B cell (primary cell): Measurements from ENCODE around the gene SLC7A9. TPM values are rescaled to one million over a fixed set of nuclear protein-coding genes. Genes with fewer than 3 reads are reported as not detected.
"Not testable (repeated sequence)": the region's sequence is repeated elsewhere in the genome, so short reads cannot be mapped to it uniquely, and the experiment has no call there.

Source experiments
- ATAC-seq: fragments of 200-7000 bp; cut with Tn5 transposase; one replicate; pipeline ENCODE4 v1.10.0; 2021; ENCODE audit warnings: low read depth, mild to moderate bottlenecking, moderate number of reproducible peaks, moderate library complexity
- CTCF ChIA-PET: fragments of 350-600 bp; sonication (Branson Sonifier 250); formaldehyde crosslinking; loops from one replicate; lab custom pipeline; 2021; ENCODE audit warnings: antibody characterized with exemption, inconsistent platforms; lab: Charles Lee
- POLR2A ChIA-PET: fragments of 350-600 bp; sonication (Branson Sonifier 250); formaldehyde crosslinking; loops from one replicate; lab custom pipeline; 2021; ENCODE audit warnings: antibody characterized with exemption; lab: Charles Lee
- DNase-seq: peaks from one replicate; pipeline ENCODE4 v3.0.0; 2013
- H2AFZ ChIP-seq: 2 replicates; pipeline ENCODE4 v1.6.1; 2012; ENCODE audit warnings: mild to moderate bottlenecking, low read depth, low read length; ENCODE audit not compliant: insufficient read depth, poor library complexity, severe bottlenecking
- H3K27ac ChIP-seq, 2 donors: 1 replicate in 1 of 2; 2 replicates in 1 of 2; pipeline ENCODE4 v1.5.1; 2012 to 2013; ENCODE audit warnings: low read length in 2 of 2, mild to moderate bottlenecking in 2 of 2, moderate library complexity in 1 of 2
- H3K27me3 ChIP-seq, 4 experiments: fragments of 200-600 bp in 1 of 4; sonication (generic) in 1 of 4; replicated peaks in 1 of 4; 1 replicate in 2 of 4; 2 replicates in 2 of 4; pipeline versions ENCODE4 v1.6.1 to v1.7.0; 2013 to 2016; ENCODE audit warnings: low read length in 3 of 4, mild to moderate bottlenecking in 2 of 4, mixed read lengths in 1 of 4, moderate library complexity in 1 of 4; ENCODE audit not compliant: insufficient read depth in 4 of 4, control insufficient read depth in 3 of 4; ENCODE audit errors: control extremely low read depth in 1 of 4
- H3K36me3 ChIP-seq, 2 experiments: replicated peaks in 1 of 2; 1 replicate in 1 of 2; 2 replicates in 1 of 2; pipeline versions ENCODE4 v1.6.1 to v1.7.1; 2013; ENCODE audit warnings: low read length in 1 of 2; ENCODE audit not compliant: insufficient read depth in 2 of 2, control insufficient read depth in 1 of 2; ENCODE audit errors: control extremely low read depth in 1 of 2, extremely low read depth in 1 of 2
- H3K4me1 ChIP-seq, 2 donors: fragments of 200-600 bp in 1 of 2; sonication (generic) in 1 of 2; 1 replicate in 1 of 2; 2 replicates in 1 of 2; pipeline versions ENCODE4 v1.5.1 to v1.6.1; 2013 to 2017; ENCODE audit warnings: low read length in 2 of 2; ENCODE audit not compliant: control insufficient read depth in 2 of 2, insufficient read depth in 2 of 2
- H3K4me2 ChIP-seq: replicated peaks from 2 replicates; pipeline ENCODE3; 2012; ENCODE audit warnings: mild to moderate bottlenecking, low read depth, low read length; ENCODE audit not compliant: poor library complexity, severe bottlenecking
- H3K4me3 ChIP-seq, 5 experiments: fragments of 200-600 bp in 1 of 5; sonication (generic) in 1 of 5; 1 replicate in 3 of 5; 2 replicates in 2 of 5; pipeline versions ENCODE4 v1.5.1 to v1.7.0; 2011 to 2016; ENCODE audit warnings: low read length in 4 of 5, mild to moderate bottlenecking in 4 of 5, low read depth in 2 of 5, control low read depth in 1 of 5, moderate library complexity in 1 of 5; ENCODE audit not compliant: insufficient read depth in 1 of 5; ENCODE audit errors: control extremely low read depth in 1 of 5, extremely low read depth in 1 of 5
- H3K79me2 ChIP-seq: fragments of 200-600 bp; sonication (generic); one replicate; pipeline ENCODE4 v1.6.0; 2016; ENCODE audit warnings: low read length; ENCODE audit not compliant: control insufficient read depth, insufficient read depth
- H3K9ac ChIP-seq: fragments of 200-600 bp; sonication (generic); 2 replicates; pipeline ENCODE4 v1.6.1; 2017; ENCODE audit warnings: mild to moderate bottlenecking, low read length, moderate library complexity
- H3K9me3 ChIP-seq, 3 donors: one replicate each; pipeline versions ENCODE4 v1.6.1 to v1.7.1; 2013; ENCODE audit warnings: low read length in 2 of 3; ENCODE audit not compliant: control insufficient read depth in 2 of 3, insufficient read depth in 1 of 3; ENCODE audit errors: control extremely low read depth in 1 of 3
- H4K20me1 ChIP-seq: 2 replicates; pipeline ENCODE4 v1.6.0; 2012; ENCODE audit warnings: mild to moderate bottlenecking, low read length; ENCODE audit not compliant: insufficient read depth, control insufficient read depth, poor library complexity, severe bottlenecking
- H3K27ac Mint-ChIP-seq: one replicate; pipeline ENCODE4 v1.8.0; 2021; ENCODE audit warnings: mixed read lengths
- H3K27me3 Mint-ChIP-seq: one replicate; pipeline ENCODE4 v1.8.0; 2021; ENCODE audit warnings: mixed read lengths
- H3K4me1 Mint-ChIP-seq: one replicate; pipeline ENCODE4 v1.8.0; 2021; ENCODE audit warnings: mixed read lengths
- H3K4me3 Mint-ChIP-seq: one replicate; pipeline ENCODE4 v1.8.0; 2021; ENCODE audit warnings: mixed read lengths
- H3K9me3 Mint-ChIP-seq: one replicate; pipeline ENCODE4 v1.8.0; 2022; ENCODE audit warnings: mixed read lengths; ENCODE audit not compliant: insufficient read depth
- CTCF ChIP-seq: fragments of 200-600 bp; IDR thresholded peaks from one replicate; pipeline ENCODE4 v1.8.0; 2022; ENCODE audit warnings: antibody characterized with exemption, mild to moderate bottlenecking
- EZH2 ChIP-seq: IDR thresholded peaks from 2 replicates; pipeline ENCODE4 v1.6.1; 2012; ENCODE audit warnings: borderline replicate concordance, low read depth, mild to moderate bottlenecking, moderate library complexity, low read length; ENCODE audit not compliant: insufficient read depth, poor library complexity, severe bottlenecking
- WGBS: methylation state at CpG from one replicate; pipeline ENCODE4 v1.1.5; 2013; ENCODE audit warnings: missing lambda C conversion rate; ENCODE audit not compliant: insufficient coverage; 5-methylcytosine and 5-hydroxymethylcytosine counted together
- intact Hi-C: fragments of 100-400 bp; cut with micrococcal nuclease; formaldehyde crosslinking; loops from one replicate; pipeline ENCODE4 v1.10.0; 2022
- polyA plus RNA-seq: library from polyadenylated mRNA; depleted of rRNA; stranded (reverse); fragments of >200 nt; gene quantifications from 2 replicates; pipeline ENCODE4 v1.2.3, GENCODE V29; 2012
- total RNA-seq, 2 donors: library from RNA; stranded (reverse); fragments of 120-200 nt in 1 of 2; gene quantifications; 1 replicate in 1 of 2; 2 replicates in 1 of 2; pipeline versions ENCODE4 v1.2.3 to v1.2.4, GENCODE V29; 2013 to 2022

The SLC7A9 gene
- total and polyA plus RNA-seq, 2 donors (not counting 1 experiment from before 2014, with no cell fraction given) = 0.19 to 0.62 TPM

DNA sequence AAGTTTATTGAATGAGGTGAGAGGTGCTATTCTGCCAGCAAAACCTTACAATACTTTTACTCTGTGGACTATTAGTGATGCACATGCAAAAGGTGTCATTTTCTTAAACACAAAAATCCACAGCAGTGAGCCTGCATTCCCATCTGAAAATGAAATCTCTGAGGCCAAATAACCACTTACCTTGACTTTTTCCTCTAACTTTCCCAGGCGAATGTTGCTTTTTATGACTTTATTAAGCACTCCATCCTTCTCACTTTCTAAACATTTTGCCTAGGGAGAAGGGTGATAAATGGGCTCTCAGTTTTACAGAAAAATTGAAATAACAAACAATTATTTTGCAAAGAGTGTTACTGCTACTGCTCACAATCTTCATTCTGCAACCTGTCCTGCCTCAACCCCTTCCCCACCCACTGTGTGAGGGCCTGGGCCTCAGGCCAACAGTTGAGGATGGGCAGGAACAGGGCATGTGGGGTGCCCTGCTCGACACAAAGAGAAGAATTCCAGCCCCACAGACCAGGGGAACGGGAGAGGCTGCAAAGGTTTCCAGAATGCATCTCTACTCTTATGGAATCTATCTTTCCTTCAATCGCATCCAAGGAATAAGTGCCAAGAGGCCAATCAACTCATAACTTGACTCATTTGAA is 18.1 kb upstream of the SLC7A9 start:
- ChIA-PET CTCF (no interaction called here), POLR2A (no interaction called here)
- Histone ChIP-seq H3K4me2 (no peak overlapping the region), H3K79me2 (no peaks in the 10 kb centered on the region), H3K27ac (no peak overlapping the region), H4K20me1 (no peaks in the 10 kb centered on the region), H3K4me3 (no peak overlapping the region), H3K4me1 (no peaks in the 10 kb centered on the region), H2AFZ (no peak overlapping the region), H3K9ac (no peak overlapping the region), H3K36me3 (peaks cover 0 to 6% of the 10 kb centered on the region in 2 experiments), H3K9me3 (peaks cover under 1 to 27% (median 16%) of the 10 kb centered on the region in 3 donors), H3K27me3 (no peaks in the 10 kb centered on the region)
- Mint-ChIP-seq H3K27me3 (no peaks in the 10 kb centered on the region), H3K4me3 (no peak overlapping the region), H3K27ac (no peak overlapping the region), H3K9me3 (peaks cover 3% of the 10 kb centered on the region), H3K4me1 (no peaks in the 10 kb centered on the region)
- intact Hi-C loops = no loop called here
- ATAC-seq (no peak), DNase-seq (no peak)
- TF ChIP-seq CTCF (no peak), EZH2 (no peak)
- WGBS = 100% methylated on average over 2 of the region's 4 CpGs

GRCh38 chr19:32886241-32886640 is 16.7 kb upstream of the SLC7A9 start:
- Histone ChIP-seq H3K9me3 (peaks cover 0 to 19% (median 5%) of the 10 kb centered on the region in 3 donors), H3K4me1 (no peaks in the 10 kb centered on the region), H3K36me3 (peaks cover 0 to 6% of the 10 kb centered on the region in 2 experiments), H3K79me2 (no peaks in the 10 kb centered on the region), H3K27ac (no peak overlapping the region), H3K9ac (no peak overlapping the region), H4K20me1 (no peaks in the 10 kb centered on the region), H3K4me3 (no peak overlapping the region), H3K27me3 (no peaks in the 10 kb centered on the region), H2AFZ (no peak overlapping the region), H3K4me2 (no peak overlapping the region)
- ChIA-PET CTCF (no interaction called here), POLR2A (no interaction called here)
- Mint-ChIP-seq H3K27me3 (no peaks in the 10 kb centered on the region), H3K4me1 (no peaks in the 10 kb centered on the region), H3K27ac (no peak overlapping the region), H3K4me3 (no peak overlapping the region), H3K9me3 (no peaks in the 10 kb centered on the region)
- DNase-seq (no peak), ATAC-seq (no peak)
- 100% methylated on average over 3 of the region's 7 CpGs for WGBS
- TF ChIP-seq CTCF = no peak
- TF ChIP-seq EZH2 = no peak
- intact Hi-C loops = no loop called here

GRCh38 chr19:32885255-32885654 is 15.7 kb upstream of the SLC7A9 start:
- H4K20me1 ChIP-seq, H3K27ac Mint-ChIP-seq, H2AFZ ChIP-seq, H3K36me3 ChIP-seq, DNase-seq, ATAC-seq, H3K9me3 ChIP-seq, H3K4me3 ChIP-seq, H3K4me1 ChIP-seq, H3K79me2 ChIP-seq, H3K4me1 Mint-ChIP-seq, H3K4me2 ChIP-seq, H3K4me3 Mint-ChIP-seq, CTCF ChIA-PET, H3K9me3 Mint-ChIP-seq, POLR2A ChIA-PET, H3K27me3 Mint-ChIP-seq, intact Hi-C loops, H3K9ac ChIP-seq, H3K27ac ChIP-seq, H3K27me3 ChIP-seq: not testable (repeated sequence)
- WGBS = 96% methylated on average over 5 of the region's 5 CpGs
